Smooth muscle cell (in vitro differentiated cells): ENCODE results near the gene LIMS2. TPM values are rescaled to one million over a fixed set of nuclear protein-coding genes. Genes with fewer than 3 reads are reported as not detected.

Experiments used
- DNase-seq: peaks from one replicate; lab custom pipeline; 2025; ENCODE audit not compliant: unreplicated experiment; lab: John Stamatoyannopoulos, UW
- H2AFZ ChIP-seq: fragments of 200-600 bp; sonication (generic); 2 replicates; pipeline ENCODE4 v1.6.0; 2016; ENCODE audit warnings: antibody characterized with exemption, low read depth, mild to moderate bottlenecking
- H3F3A ChIP-seq: fragments of 200-600 bp; sonication (generic); 2 replicates; pipeline ENCODE4 v1.6.0; 2017; ENCODE audit warnings: antibody characterized with exemption, low read depth
- H3K27ac ChIP-seq: fragments of 200-600 bp; sonication (generic); 2 replicates; pipeline ENCODE4 v1.5.1; 2016; ENCODE audit warnings: low read depth, mild to moderate bottlenecking
- H3K27me3 ChIP-seq: fragments of 200-600 bp; sonication (generic); 2 replicates; pipeline ENCODE4 v1.6.1; 2016; ENCODE audit warnings: low read depth, mild to moderate bottlenecking
- H3K36me3 ChIP-seq: fragments of 200-600 bp; sonication (generic); 2 replicates; pipeline ENCODE4 v1.5.1; 2016; ENCODE audit warnings: low read depth
- H3K4me1 ChIP-seq: fragments of 200-600 bp; sonication (generic); 2 replicates; pipeline ENCODE4 v1.5.1; 2016; ENCODE audit warnings: low read depth
- H3K4me2 ChIP-seq: fragments of 200-600 bp; sonication (generic); 2 replicates; pipeline ENCODE4 v1.6.0; 2016; ENCODE audit warnings: mild to moderate bottlenecking
- H3K4me3 ChIP-seq: fragments of 200-600 bp; sonication (generic); 2 replicates; pipeline ENCODE4 v1.5.1; 2016; ENCODE audit warnings: mild to moderate bottlenecking
- H3K79me2 ChIP-seq: fragments of 200-600 bp; sonication (generic); 2 replicates; pipeline ENCODE4 v1.6.0; 2016; ENCODE audit warnings: low read depth, mild to moderate bottlenecking
- H3K9ac ChIP-seq: fragments of 200-600 bp; sonication (generic); 2 replicates; pipeline ENCODE4 v1.6.0; 2016; ENCODE audit warnings: low read depth
- H3K9me3 ChIP-seq: fragments of 200-600 bp; sonication (generic); replicated peaks from 2 replicates; pipeline ENCODE4 v1.5.1; 2016; ENCODE audit warnings: low read depth
- H4K20me1 ChIP-seq: fragments of 200-600 bp; sonication (generic); 2 replicates; pipeline ENCODE4 v1.6.0; 2016; ENCODE audit warnings: low read depth
- CTCF ChIP-seq: fragments of 200-600 bp; sonication (generic); IDR thresholded peaks from 2 replicates; pipeline ENCODE4 v1.5.1; 2017; ENCODE audit warnings: borderline replicate concordance, mild to moderate bottlenecking, antibody characterized with exemption; ENCODE audit not compliant: insufficient read depth, poor library complexity, severe bottlenecking
- WGBS: methylation state at CpG from one replicate; pipeline ENCODE4 v1.1.7; 2016; ENCODE audit warnings: low lambda C conversion rate; 5-methylcytosine and 5-hydroxymethylcytosine counted together
- polyA plus RNA-seq: library from polyadenylated mRNA; unstranded; fragments of >200 nt; fragmentation: Nextera tagmentation; extraction: Ambion mirVana; gene quantifications from 2 replicates; pipeline ENCODE4 v1.2.1, GENCODE V29; 2016
- total RNA-seq: library from RNA; depleted of rRNA; stranded (reverse); fragments of >200 nt; gene quantifications from 2 replicates; pipeline ENCODE4 v1.2.3, GENCODE V29; 2014

Gene LIMS2
- total and polyA plus RNA-seq, 2 experiments from 2014 or later = 8.4 to 22.3 TPM

- no peak overlapping the region for H3K4me3 ChIP-seq
- no peaks in the 10 kb centered on the region for H3F3A ChIP-seq
- H4K20me1 ChIP-seq = no peaks in the 10 kb centered on the region
- no peak overlapping the region for H3K4me2 ChIP-seq
- H3K27me3 ChIP-seq = no peaks in the 10 kb centered on the region
- no peak overlapping the region for H2AFZ ChIP-seq
- no peaks in the 10 kb centered on the region for H3K9me3 ChIP-seq
- H3K36me3 ChIP-seq = no peaks in the 10 kb centered on the region
- WGBS = 96% methylated on average over 28 of the region's 28 CpGs
- no peak for DNase-seq
- H3K27ac ChIP-seq = no peak overlapping the region
- no peak for TF ChIP-seq CTCF
- H3K79me2 ChIP-seq = no peaks in the 10 kb centered on the region
- no peaks in the 10 kb centered on the region for H3K4me1 ChIP-seq
- H3K9ac ChIP-seq = no peak overlapping the region
Measured at GRCh38 chr2:127626917-127627739, 48.2 kb downstream of the LIMS2 start.

DNA sequence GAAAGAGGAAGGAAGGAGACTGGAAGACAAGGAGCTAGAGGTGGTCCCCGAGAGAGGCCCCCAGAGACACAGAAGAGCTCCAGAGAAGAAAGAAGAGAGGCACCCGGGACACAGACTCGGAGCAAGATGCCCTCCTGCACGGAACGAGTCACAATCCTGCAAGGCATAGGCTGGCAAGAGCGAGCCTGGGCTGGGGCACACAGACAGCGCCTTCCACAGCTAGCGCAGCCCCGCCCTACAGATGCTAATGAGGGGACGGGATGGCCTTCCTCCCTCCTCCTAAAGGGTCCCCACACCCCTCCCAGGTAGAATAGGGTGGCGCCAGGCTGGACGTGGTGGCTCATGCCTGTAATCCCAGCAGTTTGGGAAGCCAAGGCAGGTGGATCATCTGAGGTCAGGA, 49.2 kb downstream of the LIMS2 start:
- Histone ChIP-seq H3K4me3 (no peak overlapping the region), H2AFZ (no peak overlapping the region), H3F3A (no peaks in the 10 kb centered on the region), H3K9ac (no peak overlapping the region), H3K79me2 (no peaks in the 10 kb centered on the region), H3K4me2 (no peak overlapping the region), H3K27ac (no peak overlapping the region), H3K27me3 (no peaks in the 10 kb centered on the region), H3K9me3 (no peaks in the 10 kb centered on the region), H3K36me3 (no peaks in the 10 kb centered on the region), H3K4me1 (no peaks in the 10 kb centered on the region), H4K20me1 (no peaks in the 10 kb centered on the region)
- no peak for DNase-seq
- TF ChIP-seq CTCF = no peak
- WGBS = 73% methylated on average over 12 of the region's 12 CpGs

GRCh38 chr2:127625572-127625951, 49.8 kb downstream of the LIMS2 start:
- H3F3A ChIP-seq = no peaks in the 10 kb centered on the region
- 90% methylated on average over 2 of the region's 2 CpGs for WGBS
- H3K27ac ChIP-seq = no peak overlapping the region
- H3K79me2 ChIP-seq = no peaks in the 10 kb centered on the region
- no peaks in the 10 kb centered on the region for H3K27me3 ChIP-seq
- no peak overlapping the region for H3K9ac ChIP-seq
- no peak overlapping the region for H3K4me3 ChIP-seq
- H4K20me1 ChIP-seq = no peaks in the 10 kb centered on the region
- no peak overlapping the region for H2AFZ ChIP-seq
- no peaks in the 10 kb centered on the region for H3K36me3 ChIP-seq
- no peak for DNase-seq
- H3K9me3 ChIP-seq = no peaks in the 10 kb centered on the region
- no peaks in the 10 kb centered on the region for H3K4me1 ChIP-seq
- H3K4me2 ChIP-seq = no peak overlapping the region
- no peak for TF ChIP-seq CTCF
